Measurements from ENCODE around the gene ALKBH1. TPM values are rescaled to one million over a fixed set of nuclear protein-coding genes. Genes with fewer than 3 reads are reported as not detected.

The ALKBH1 gene
- total RNA-seq, 2 experiments from 2014 or later: 12.6 to 16.2 TPM

- no TSS peak for BruUV-seq (replicated peaks)
- DNase-seq (ENCODE audit: low spot score): no peak
- no peaks in the 10 kb centered on the region for H3K9me2 ChIP-seq (ENCODE audit: insufficient read depth, low read length)
- no peaks in the 10 kb centered on the region for H3K9me3 ChIP-seq (ENCODE audit: low read length)
- H3K36me3 ChIP-seq (ENCODE audit: insufficient read depth, low read length): no peaks in the 10 kb centered on the region
- ChIA-PET POLR2A (interaction anchor here (0.6 kb wide), 2 partner anchors 102 to 209 kb away, joined by 3 read pairs; no protein-coding TSS in a partner anchor), CTCF (ENCODE audit: unreplicated experiment) (no interaction called here)
- H3K4me2 ChIP-seq (ENCODE audit: low read length): no peak overlapping the region
- H4K20me1 ChIP-seq (ENCODE audit: insufficient read depth, low read length): no peaks in the 10 kb centered on the region
- H3K27ac ChIP-seq (ENCODE audit: low read depth, low read length, poor library complexity, severe bottlenecking): no peak overlapping the region
- no peak overlapping the region for H3K4me3 ChIP-seq (ENCODE audit: low read depth, low read length, poor library complexity, severe bottlenecking)
- no peaks in the 10 kb centered on the region for H3K79me2 ChIP-seq (ENCODE audit: insufficient read depth, low read depth, low read length)
- H3K4me1 ChIP-seq (ENCODE audit: insufficient read depth, low read length, poor library complexity, severe bottlenecking): no peaks in the 10 kb centered on the region
- intact Hi-C loops (cut with micrococcal nuclease; ENCODE audit: unreplicated experiment): no loop called here
- no peak overlapping the region for H2AFZ ChIP-seq (ENCODE audit: low read length)
- no peak for TF ChIP-seq EZH2phosphoT487 (IDR thresholded peaks at IDR 0.05; ENCODE audit: borderline replicate concordance, low read depth, low read length)
- TF ChIP-seq, protein P1, sequence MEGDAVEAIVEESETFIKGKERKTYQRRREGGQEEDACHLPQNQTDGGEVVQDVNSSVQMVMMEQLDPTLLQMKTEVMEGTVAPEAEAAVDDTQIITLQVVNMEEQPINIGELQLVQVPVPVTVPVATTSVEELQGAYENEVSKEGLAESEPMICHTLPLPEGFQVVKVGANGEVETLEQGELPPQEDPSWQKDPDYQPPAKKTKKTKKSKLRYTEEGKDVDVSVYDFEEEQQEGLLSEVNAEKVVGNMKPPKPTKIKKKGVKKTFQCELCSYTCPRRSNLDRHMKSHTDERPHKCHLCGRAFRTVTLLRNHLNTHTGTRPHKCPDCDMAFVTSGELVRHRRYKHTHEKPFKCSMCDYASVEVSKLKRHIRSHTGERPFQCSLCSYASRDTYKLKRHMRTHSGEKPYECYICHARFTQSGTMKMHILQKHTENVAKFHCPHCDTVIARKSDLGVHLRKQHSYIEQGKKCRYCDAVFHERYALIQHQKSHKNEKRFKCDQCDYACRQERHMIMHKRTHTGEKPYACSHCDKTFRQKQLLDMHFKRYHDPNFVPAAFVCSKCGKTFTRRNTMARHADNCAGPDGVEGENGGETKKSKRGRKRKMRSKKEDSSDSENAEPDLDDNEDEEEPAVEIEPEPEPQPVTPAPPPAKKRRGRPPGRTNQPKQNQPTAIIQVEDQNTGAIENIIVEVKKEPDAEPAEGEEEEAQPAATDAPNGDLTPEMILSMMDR (conservative IDR thresholded peaks at IDR 0.05; ENCODE audit: low read length): no peak
Observed at GRCh38 chr14:77649326-77649725, 58.5 kb downstream of the ALKBH1 start.

GRCh38 chr14:77648520-77649200 is 59.2 kb downstream of the ALKBH1 start:
- Histone ChIP-seq H3K4me1 (ENCODE audit: insufficient read depth, low read length, poor library complexity, severe bottlenecking) (no peaks in the 10 kb centered on the region), H3K4me3 (ENCODE audit: low read depth, low read length, poor library complexity, severe bottlenecking) (no peak overlapping the region), H3K79me2 (ENCODE audit: insufficient read depth, low read depth, low read length) (no peaks in the 10 kb centered on the region), H3K9me2 (ENCODE audit: insufficient read depth, low read length) (no peaks in the 10 kb centered on the region), H4K20me1 (ENCODE audit: insufficient read depth, low read length) (no peaks in the 10 kb centered on the region), H3K36me3 (ENCODE audit: insufficient read depth, low read length) (no peaks in the 10 kb centered on the region), H3K27ac (ENCODE audit: low read depth, low read length, poor library complexity, severe bottlenecking) (no peak overlapping the region), H2AFZ (ENCODE audit: low read length) (no peak overlapping the region), H3K4me2 (ENCODE audit: low read length) (no peak overlapping the region), H3K9me3 (ENCODE audit: low read length) (no peaks in the 10 kb centered on the region)
- no TSS peak for BruUV-seq (replicated peaks)
- ChIA-PET CTCF (ENCODE audit: unreplicated experiment) (no interaction called here), POLR2A (interaction anchor here (0.6 to 1.5 kb wide), 4 partner anchors 17 to 407 kb away, joined by 3 to 8 read pairs (median 5); no protein-coding TSS in a partner anchor)
- intact Hi-C loops (cut with micrococcal nuclease; ENCODE audit: unreplicated experiment): no loop called here
- TF ChIP-seq, protein P1 (conservative IDR thresholded peaks at IDR 0.05; ENCODE audit: low read length): no peak
- TF ChIP-seq EZH2phosphoT487 (IDR thresholded peaks at IDR 0.05; ENCODE audit: borderline replicate concordance, low read depth, low read length): no peak
- no peak for DNase-seq (ENCODE audit: low spot score)

DNA sequence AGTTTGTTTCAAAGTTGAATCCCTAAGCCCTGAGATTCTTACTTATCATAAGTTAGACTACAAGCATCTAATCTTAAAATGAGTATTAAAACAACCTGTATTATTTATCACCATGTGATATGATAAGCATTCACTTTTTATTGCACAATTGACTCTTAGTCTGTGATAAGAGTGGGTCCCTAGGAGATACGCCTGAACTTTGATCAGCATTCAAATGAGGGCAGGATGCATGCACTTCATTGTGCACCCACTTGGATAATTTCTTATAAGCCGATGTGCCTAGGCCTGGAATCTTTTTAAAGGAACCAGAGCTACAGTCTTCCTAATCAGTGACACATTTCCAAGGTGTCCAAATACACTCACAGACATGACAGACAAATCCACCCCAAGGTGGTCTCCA is 60.0 kb downstream of the ALKBH1 start:
- POLR2A ChIA-PET: interaction anchor here (0.5 to 1.5 kb wide), 5 partner anchors 16 to 406 kb away, joined by 3 to 8 read pairs (median 4); no protein-coding TSS in a partner anchor
- no peak overlapping the region for H3K4me3 ChIP-seq (ENCODE audit: low read depth, low read length, poor library complexity, severe bottlenecking)
- H3K79me2 ChIP-seq (ENCODE audit: insufficient read depth, low read depth, low read length): no peaks in the 10 kb centered on the region
- H3K9me3 ChIP-seq (ENCODE audit: low read length): no peaks in the 10 kb centered on the region
- CTCF ChIA-PET (ENCODE audit: unreplicated experiment): no interaction called here
- H3K27ac ChIP-seq (ENCODE audit: low read depth, low read length, poor library complexity, severe bottlenecking): no peak overlapping the region
- H3K4me2 ChIP-seq (ENCODE audit: low read length): no peak overlapping the region
- H4K20me1 ChIP-seq (ENCODE audit: insufficient read depth, low read length): no peaks in the 10 kb centered on the region
- no peak for TF ChIP-seq EZH2phosphoT487 (IDR thresholded peaks at IDR 0.05; ENCODE audit: borderline replicate concordance, low read depth, low read length)
- TF ChIP-seq, protein P1 (conservative IDR thresholded peaks at IDR 0.05; ENCODE audit: low read length): no peak
- H2AFZ ChIP-seq (ENCODE audit: low read length): no peak overlapping the region
- no peaks in the 10 kb centered on the region for H3K36me3 ChIP-seq (ENCODE audit: insufficient read depth, low read length)
- DNase-seq (ENCODE audit: low spot score): no peak
- no peaks in the 10 kb centered on the region for H3K9me2 ChIP-seq (ENCODE audit: insufficient read depth, low read length)
- H3K4me1 ChIP-seq (ENCODE audit: insufficient read depth, low read length, poor library complexity, severe bottlenecking): no peaks in the 10 kb centered on the region
- no TSS peak for BruUV-seq (replicated peaks)
- intact Hi-C loops (cut with micrococcal nuclease; ENCODE audit: unreplicated experiment): no loop called here
